Glomerular visceral epithelial cell (primary cell): ENCODE measurements around the gene TCF7L2.

Experiments used
- DNase-seq: peaks from one replicate; pipeline ENCODE4 v3.0.0-alpha.2; 2016; ENCODE audit errors: extremely low spot score

TCF7L2 gene

DNA sequence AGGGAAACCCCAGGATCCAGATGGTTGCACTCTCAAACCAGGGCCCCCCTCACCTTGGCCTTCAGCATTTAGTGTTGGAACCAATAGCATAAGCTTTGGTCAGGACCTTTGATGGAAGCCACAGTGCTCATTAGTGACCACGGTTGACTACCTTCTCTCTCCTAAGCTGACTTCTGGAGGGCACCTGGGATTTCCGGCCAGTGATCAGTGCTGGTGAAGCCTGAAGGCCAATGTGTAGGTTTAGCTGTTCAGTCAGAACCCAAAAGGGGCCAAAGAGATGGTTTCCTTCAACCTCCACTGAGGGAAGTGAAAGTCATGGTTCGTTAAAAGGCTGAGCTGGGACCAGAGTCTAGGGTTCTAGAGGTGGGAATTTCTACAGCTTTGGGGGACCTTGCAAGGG is 46.4 kb downstream of the TCF7L2 start:
- DNase-seq = peak; percentile 36

DNA sequence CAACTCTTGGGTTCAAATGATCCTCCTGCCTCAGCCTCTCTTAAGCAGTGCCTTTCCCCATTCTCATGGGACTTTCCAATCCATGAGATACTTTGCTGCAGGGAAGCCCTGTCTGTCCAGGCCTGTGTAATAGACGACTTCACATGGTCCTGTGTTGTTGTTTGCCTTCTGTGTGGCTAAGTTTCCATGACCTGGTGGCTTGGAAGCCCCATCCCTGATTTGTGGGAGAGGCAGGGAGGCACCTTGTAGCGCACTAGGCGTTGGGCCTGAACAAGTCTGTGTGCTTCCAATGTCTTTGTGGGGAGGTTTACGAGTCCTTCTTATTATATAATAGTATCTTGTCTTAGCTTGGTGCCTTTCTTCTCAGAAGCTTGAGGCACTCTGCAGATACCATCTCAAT is 49.1 kb downstream of the TCF7L2 start:
- no peak for DNase-seq

DNA sequence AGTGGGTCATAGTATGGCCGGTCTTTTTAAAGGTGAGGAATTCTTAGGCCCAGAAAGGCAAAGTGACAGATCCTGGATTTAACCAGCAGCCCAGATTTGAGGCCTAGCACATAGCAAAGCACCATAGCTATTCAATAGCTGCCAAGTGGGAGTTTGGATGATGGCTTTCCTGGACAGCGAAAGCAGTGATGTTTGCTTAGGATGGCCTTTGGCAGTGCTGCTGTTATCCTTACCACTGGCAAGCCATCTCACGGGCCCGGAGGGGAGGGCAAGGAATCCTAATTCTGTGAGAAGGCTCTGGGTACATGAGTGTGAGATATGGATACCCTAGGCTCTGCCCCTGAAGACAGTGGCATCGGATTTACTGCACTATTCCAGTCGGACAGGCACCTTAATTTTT is 50.4 kb downstream of the TCF7L2 start:
- DNase-seq = no peak

DNA sequence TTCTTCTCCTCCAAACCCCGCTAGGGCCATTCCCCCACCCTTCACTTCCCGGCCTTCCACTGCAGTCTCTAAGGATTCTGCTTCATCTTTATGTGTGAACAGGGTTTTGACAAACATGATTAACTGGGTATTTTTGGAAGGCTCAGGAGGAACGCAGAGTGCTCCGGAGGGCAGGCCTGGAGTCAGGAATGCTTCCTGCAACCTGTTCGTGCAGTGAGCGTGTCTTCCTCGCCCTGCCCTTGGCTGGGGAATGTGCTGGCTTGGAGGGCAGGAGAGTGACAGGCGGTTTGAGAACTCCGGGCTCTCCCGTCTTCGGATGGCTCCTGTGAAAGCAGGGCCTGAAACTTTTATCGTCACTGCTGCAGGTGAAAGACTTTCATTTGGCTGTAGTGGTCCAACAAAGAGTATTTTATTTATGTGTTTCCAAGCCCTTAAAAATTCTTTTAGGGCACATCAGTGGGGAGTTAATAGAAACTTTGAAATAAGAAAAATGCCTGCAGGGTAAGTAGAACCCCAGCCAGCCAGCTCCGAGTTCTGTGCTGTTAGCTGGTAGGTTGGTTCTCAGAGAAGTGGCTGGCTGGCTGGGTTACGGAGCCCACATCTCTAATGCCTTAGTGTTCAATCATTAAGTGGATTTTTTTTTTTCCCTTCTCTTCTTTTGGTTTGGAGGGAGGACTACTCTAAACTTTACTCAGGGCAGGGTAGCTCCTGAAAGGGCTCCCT is 51.0 kb downstream of the TCF7L2 start:
- peak; percentile 53 for DNase-seq

DNA sequence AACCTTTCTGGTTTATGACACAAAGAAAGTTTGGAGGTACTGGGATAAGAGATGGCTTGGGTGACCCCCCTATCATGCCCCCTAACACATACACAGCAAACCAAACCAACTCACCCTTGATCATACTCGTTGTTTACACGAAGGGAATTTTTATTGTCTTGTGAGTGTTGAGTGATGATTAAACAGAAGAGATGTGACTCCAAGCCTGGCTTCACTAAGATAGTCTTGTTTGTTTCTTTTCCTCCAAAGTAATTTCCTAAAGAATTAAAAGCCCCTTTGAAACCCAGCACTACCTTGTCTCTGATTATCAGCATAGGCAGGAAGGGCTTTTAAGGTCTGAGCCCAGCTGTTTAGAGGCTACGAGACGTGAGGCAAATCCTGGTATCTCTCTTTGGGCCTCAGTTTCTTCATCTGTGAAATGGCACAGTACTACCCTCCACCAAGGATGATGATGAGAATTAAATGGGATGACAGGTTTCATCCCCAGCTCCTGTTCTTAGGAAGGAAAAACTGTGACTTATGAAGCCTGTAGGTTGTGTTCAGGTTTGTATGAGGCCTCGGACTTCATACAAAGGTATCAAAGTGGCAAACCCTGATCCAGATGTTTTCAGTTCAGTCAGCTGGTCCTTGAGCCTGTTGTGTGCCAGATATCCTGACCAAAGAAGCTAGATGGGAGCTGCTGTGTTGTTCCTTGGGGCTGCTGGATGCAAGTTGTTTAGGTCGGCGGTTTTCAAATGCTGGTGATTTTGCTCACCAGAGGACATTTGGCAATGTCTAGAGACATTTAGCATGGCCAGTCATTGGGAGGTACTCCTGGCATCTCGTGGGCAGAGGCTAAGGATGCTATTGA is 51.8 kb downstream of the TCF7L2 start:
- DNase-seq = no peak

DNA sequence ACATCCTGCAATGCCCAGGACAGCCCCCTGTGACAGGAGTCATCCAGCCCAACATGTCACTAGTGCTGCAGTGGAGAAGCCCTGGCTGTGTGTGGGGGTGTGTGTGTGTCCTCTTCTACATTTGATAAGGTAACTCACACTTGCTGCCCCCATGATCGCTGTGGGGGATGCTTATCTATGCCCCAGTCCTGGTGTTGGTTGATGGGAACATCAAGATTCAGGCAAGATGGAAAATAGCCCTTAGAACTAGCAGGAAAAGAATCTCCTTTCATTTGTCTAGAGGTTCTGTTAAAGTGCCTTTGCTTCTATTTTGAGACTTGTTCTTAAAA is 52.4 kb downstream of the TCF7L2 start:
- DNase-seq = no peak

GRCh38 chr10:113003052-113003451 is 53.0 kb downstream of the TCF7L2 start:
- no peak for DNase-seq

DNA sequence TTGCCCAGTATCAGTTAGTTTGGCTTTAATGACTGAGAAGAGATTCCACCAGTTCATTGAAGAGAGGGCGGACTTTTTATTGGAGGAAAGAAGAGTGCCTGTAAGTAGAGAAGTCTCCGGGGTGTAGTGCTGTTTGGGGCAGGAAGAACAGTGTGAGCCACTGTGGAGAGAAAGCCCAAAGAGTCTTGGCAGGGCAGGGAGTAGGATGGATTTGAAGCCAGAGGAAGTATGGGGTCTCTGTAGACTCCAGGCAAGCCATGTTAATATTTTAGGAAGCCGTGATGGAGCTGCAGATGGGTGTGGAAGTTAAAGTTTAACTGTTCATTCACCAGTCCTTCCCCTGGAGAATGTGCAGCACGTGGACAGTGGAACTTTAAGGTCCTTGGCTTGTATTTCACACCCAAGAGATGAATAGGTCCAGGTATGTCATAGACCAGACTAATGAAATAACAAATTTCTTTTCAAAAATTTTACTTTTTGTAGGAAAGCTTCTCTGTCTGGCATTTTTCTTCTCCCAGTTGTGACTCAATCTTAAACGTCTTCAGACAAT is 54.1 kb downstream of the TCF7L2 start:
- no peak for DNase-seq

DNA sequence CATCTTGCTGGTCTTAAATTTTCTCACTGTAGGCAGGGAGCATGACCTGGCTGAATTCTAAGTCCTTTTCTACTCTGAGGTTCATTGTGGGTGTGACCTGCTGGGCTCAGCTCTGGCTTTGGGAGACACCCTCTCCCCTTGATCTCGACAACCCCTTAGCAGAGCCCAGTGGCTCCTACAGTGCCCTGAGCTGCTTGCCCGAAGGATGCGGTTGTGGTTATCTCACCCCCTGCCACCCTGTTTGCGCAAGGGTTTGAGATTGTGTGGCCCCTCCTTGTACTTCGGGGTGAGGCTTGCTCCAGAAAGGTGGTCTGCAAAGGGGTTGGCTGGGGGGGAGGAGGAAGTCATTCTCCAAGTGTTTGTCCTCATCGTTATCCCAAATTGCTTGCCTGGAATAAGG is 55.3 kb downstream of the TCF7L2 start:
- no peak for DNase-seq

- DNase-seq = no peak
Measured at GRCh38 chr10:113006656-113007342, 56.8 kb downstream of the TCF7L2 start.

GRCh38 chr10:113007343-113007771 is 57.3 kb downstream of the TCF7L2 start:
- DNase-seq = no peak

DNA sequence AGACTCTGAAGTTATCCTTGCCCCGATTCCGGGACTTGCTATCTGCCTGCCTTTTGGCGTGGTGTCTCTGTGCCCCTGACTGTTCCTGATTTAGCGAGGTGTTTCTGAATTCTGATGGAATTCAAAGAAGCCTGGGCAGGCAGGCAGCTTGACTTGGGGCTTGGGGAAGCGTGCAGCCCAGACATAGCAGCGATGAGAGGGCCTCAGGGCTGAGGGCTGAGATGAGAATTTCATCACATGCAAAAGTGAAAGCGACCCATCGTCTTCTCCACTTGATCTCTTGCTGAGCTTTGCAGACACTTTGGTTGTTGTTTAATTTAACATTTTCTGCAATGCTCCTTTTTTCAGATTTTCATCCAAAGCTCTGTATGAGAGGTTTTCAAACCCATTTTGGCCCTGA is 57.8 kb downstream of the TCF7L2 start:
- no peak for DNase-seq

- DNase-seq = no peak
Measured at GRCh38 chr10:113011592-113012374, 61.7 kb downstream of the TCF7L2 start.

DNA sequence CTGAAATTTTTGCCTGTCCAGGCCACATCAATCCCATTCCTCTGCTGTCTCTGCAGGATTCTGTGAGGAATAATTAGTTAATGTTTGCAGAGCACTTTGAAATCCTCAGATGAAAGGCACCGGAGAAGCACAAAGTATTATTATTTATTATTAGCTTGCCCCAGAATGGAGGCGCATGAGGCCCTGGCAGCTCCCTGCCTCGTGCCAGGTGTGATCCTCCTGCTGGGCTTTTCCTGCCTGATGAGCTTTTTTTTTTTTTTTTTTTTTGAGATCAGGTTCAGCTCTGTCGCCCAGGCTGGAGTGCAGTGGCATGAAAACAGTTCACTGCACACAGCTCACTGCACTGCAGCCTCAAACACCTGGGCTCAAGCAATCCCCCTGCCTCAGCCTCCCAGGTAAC is 65.2 kb downstream of the TCF7L2 start:
- no peak for DNase-seq

GRCh38 chr10:113017376-113017775 is 67.3 kb downstream of the TCF7L2 start:
- DNase-seq = no peak

DNA sequence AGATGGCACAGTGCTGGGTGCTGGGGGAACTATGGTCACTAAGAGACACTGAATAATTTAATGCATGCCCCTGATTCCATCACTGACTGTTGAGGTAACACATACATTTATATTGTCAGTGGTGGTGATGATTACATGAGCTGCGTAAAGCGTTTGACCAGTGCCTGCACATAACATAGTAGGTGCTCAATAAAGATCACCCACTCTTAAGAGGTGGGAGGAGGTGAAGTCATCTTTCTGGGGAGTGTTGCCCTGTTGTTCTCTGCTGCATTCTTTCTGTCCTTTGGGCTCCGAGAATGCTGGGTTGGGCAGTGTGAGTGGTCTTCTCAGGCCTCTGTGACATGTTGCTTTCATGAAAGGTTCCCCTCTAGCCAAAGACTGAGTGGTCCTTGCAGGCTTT is 68.0 kb downstream of the TCF7L2 start:
- DNase-seq = no peak

- no peak for DNase-seq
Measured at GRCh38 chr10:113019096-113019495, 69.0 kb downstream of the TCF7L2 start.

DNA sequence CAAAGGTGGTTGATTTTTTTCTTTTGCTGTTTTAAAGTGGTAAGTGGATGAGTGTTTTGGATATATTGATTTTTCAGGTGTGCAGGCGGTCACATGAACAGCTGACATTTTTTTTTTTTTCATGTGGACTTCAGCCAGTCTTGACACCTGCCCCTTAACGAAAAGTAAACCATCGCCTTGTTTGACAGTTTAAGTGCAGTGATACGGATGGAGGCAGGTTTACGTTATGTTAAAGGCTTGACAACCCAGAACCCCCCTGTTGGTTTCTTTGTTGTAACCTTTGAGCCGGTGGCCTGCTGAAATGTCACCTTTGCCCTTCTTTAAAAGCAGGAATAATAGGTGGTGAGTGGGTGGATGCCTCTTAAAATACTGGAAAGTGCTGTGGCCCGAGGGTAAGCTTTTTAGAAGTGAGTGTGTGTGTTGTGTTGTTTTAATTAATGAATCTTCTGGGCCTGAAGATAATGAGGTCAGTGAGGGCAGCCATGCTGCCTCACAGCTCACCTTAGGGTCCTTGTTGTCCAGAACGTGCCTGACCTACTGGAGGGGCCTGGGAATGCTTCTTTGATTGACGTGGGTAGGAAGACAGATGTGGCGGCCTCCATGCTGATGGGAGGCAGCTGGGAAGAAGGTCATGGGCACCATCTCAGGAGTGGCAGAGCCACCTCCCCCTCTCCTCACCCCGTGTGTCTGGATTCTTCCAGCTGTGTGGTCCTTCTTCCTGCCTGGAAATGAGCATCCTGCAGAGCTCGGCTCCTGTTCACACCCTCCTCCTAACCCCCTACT is 69.8 kb downstream of the TCF7L2 start:
- DNase-seq = no peak

- DNase-seq = no peak
Measured at GRCh38 chr10:113020475-113020753, 70.4 kb downstream of the TCF7L2 start.

GRCh38 chr10:113020838-113021237 is 70.8 kb downstream of the TCF7L2 start:
- DNase-seq = no peak
